Activated CD4-positive, alpha-beta T cell treated with anti-CD3 and anti-CD28 coated beads, Interleukin-2, amount 50 U/mL, for 4 hours (primary cell): ENCODE data around the gene HMGN1.
"Not testable (repeated sequence)": the region's sequence is repeated elsewhere in the genome, so short reads cannot be mapped to it uniquely, and the experiment has no call there.

Experiments used
- DNase-seq, 2 experiments: peaks; one replicate each; pipeline ENCODE4 v3.0.0-alpha.2; 2020

The HMGN1 gene

GRCh38 chr21:39348355-39349210 is at the start of gene HMGN1:
HMGN1 (minus strand) TSS chr21:39349088; CDS start chr21:39348917, 171 bp downstream.
- peak; percentile 81 to 84 for DNase-seq

GRCh38 chr21:39397646-39398385 is 48.9 kb upstream of the HMGN1 start:
- no peak for DNase-seq

- DNase-seq, result no peak
These were observed 44.1 kb upstream of the HMGN1 start for GRCh38 chr21:39392981-39393380.

- no peak for DNase-seq
These were observed 41.4 kb upstream of the HMGN1 start for GRCh38 chr21:39390212-39390765.

- no peak for DNase-seq
These were observed 39.9 kb upstream of the HMGN1 start for GRCh38 chr21:39388811-39389155.

GRCh38 chr21:39388038-39388810 is 39.3 kb upstream of the HMGN1 start:
- DNase-seq, result peak; percentile 85 to 88

- DNase-seq, result peak; percentile 90 to 91
These were observed 38.7 kb upstream of the HMGN1 start for GRCh38 chr21:39387461-39388037.

GRCh38 chr21:39386899-39387298 is 38.0 kb upstream of the HMGN1 start:
- no peak for DNase-seq

GRCh38 chr21:39386194-39386593 is 37.3 kb upstream of the HMGN1 start:
- no peak for DNase-seq

GRCh38 chr21:39385299-39386145 is 36.6 kb upstream of the HMGN1 start:
- peak; percentile 11 to 28 for DNase-seq

GRCh38 chr21:39384674-39385298 is 35.9 kb upstream of the HMGN1 start:
- DNase-seq, result no peak

- not testable (repeated sequence) for DNase-seq
These were observed 33.2 kb upstream of the HMGN1 start for GRCh38 chr21:39382096-39382495.

- DNase-seq, result no peak
These were observed 32.1 kb upstream of the HMGN1 start for GRCh38 chr21:39381009-39381408.

GRCh38 chr21:39379986-39380891 is 31.4 kb upstream of the HMGN1 start:
- DNase-seq, result peak; percentile 79

- DNase-seq, result no peak
These were observed 28.7 kb upstream of the HMGN1 start for GRCh38 chr21:39377444-39378050.

- no peak for DNase-seq
These were observed 26.6 kb upstream of the HMGN1 start for GRCh38 chr21:39375446-39375845.

GRCh38 chr21:39374046-39374445 is 25.2 kb upstream of the HMGN1 start:
- no peak for DNase-seq

- no peak for DNase-seq
These were observed 24.7 kb upstream of the HMGN1 start for GRCh38 chr21:39373634-39374033.

- DNase-seq, result not testable (repeated sequence)
These were observed 21.0 kb upstream of the HMGN1 start for GRCh38 chr21:39369896-39370288.

GRCh38 chr21:39367783-39368182 is 18.9 kb upstream of the HMGN1 start:
- no peak for DNase-seq
